GM12872 (cell line): ENCODE measurements around the gene GAD2.

Source experiments
- CTCF ChIP-seq: IDR thresholded peaks from 3 replicates; pipeline ENCODE4 v1.5.1; 2011; ENCODE audit warnings: low read depth, mild to moderate bottlenecking, low read length, moderate library complexity; ENCODE audit not compliant: insufficient read depth

Gene GAD2

GRCh38 chr10:26251925-26252324 lies 35.4 kb downstream of the GAD2 start:
- no peak for TF ChIP-seq CTCF

- TF ChIP-seq CTCF: no peak
Observed at GRCh38 chr10:26254616-26255015, 38.0 kb downstream of the GAD2 start.

GRCh38 chr10:26259341-26259740 lies 42.8 kb downstream of the GAD2 start:
- no peak for TF ChIP-seq CTCF

- TF ChIP-seq CTCF: peak; percentile 16; the same call in 1 of the 3 replicates
Observed at GRCh38 chr10:26269754-26270153, 53.2 kb downstream of the GAD2 start.

GRCh38 chr10:26274391-26274790 lies 57.8 kb downstream of the GAD2 start:
- TF ChIP-seq CTCF: no peak

- no peak for TF ChIP-seq CTCF
Observed at GRCh38 chr10:26278295-26278694, 61.7 kb downstream of the GAD2 start.

- TF ChIP-seq CTCF: no peak
Observed at GRCh38 chr10:26290236-26290635, 73.7 kb downstream of the GAD2 start.
